GM19395 (cell line): ENCODE measurements around the gene FBRS.

Experiments
- ATAC-seq: cut with Tn5 transposase; IDR thresholded peaks from one replicate; pipeline ENCODE4 v1.9.1; 2021; ENCODE audit warnings: mild to moderate bottlenecking, moderate library complexity; ENCODE audit not compliant: unreplicated experiment

Gene FBRS

GRCh38 chr16:30641378-30641982, 16.8 kb upstream of the FBRS start:
- no peak for ATAC-seq

GRCh38 chr16:30644334-30644830, 13.8 kb upstream of the FBRS start:
- ATAC-seq: no peak

- ATAC-seq: no peak
Measured at GRCh38 chr16:30645727-30646126, 12.5 kb upstream of the FBRS start.

GRCh38 chr16:30647274-30647571, 11.0 kb upstream of the FBRS start:
- no peak for ATAC-seq

GRCh38 chr16:30649725-30650368, 8.4 kb upstream of the FBRS start:
- peak; percentile 8 for ATAC-seq

- ATAC-seq: peak; percentile 71
Measured at GRCh38 chr16:30650369-30651123, 7.7 kb upstream of the FBRS start, which contains the start of gene PRR14. TSS of gene PRR14 (plus strand) at chr16:30650960. CDS start at chr16:30651646, 686 bp downstream.

- peak; percentile 35 for ATAC-seq
Measured at GRCh38 chr16:30651124-30652004, 6.9 kb upstream of the FBRS start.

- ATAC-seq: no peak
Measured at GRCh38 chr16:30652005-30652296, 6.3 kb upstream of the FBRS start.

GRCh38 chr16:30652718-30653117, 5.5 kb upstream of the FBRS start:
- no peak for ATAC-seq

GRCh38 chr16:30654856-30655255, 3.4 kb upstream of the FBRS start:
- no peak for ATAC-seq

GRCh38 chr16:30655815-30656347, 2.4 kb upstream of the FBRS start:
- no peak for ATAC-seq

- no peak for ATAC-seq
Measured at GRCh38 chr16:30656388-30656787, 1.8 kb upstream of the FBRS start.

GRCh38 chr16:30656974-30657865, 1.0 kb upstream of the FBRS start:
- no peak for ATAC-seq

- ATAC-seq: peak; percentile 37
Measured at GRCh38 chr16:30658731-30659506, 688 bp downstream of the FBRS start.

- no peak for ATAC-seq
Measured at GRCh38 chr16:30659507-30660423, 1.5 kb downstream of the FBRS start.

- ATAC-seq: no peak
Measured at GRCh38 chr16:30660424-30661261, 2.4 kb downstream of the FBRS start.

GRCh38 chr16:30662449-30662848, 4.2 kb downstream of the FBRS start:
- ATAC-seq: no peak
